Measurements from ENCODE around the gene ASH1L.
"Not testable (repeated sequence)": the region's sequence is repeated elsewhere in the genome, so short reads cannot be mapped to it uniquely, and the experiment has no call there.

Gene ASH1L

GRCh38 chr1:155334962-155335361 lies 227.6 kb downstream of the ASH1L start:
- no peak for DNase-seq (ENCODE audit: low read depth)
- no peak for TF ChIP-seq CTCF (conservative IDR thresholded peaks at IDR 0.05; ENCODE audit: low read depth, low read length)
- H3K4me3 ChIP-seq (ENCODE audit: low read depth, low read length) = no peak overlapping the region

- no peak for TF ChIP-seq CTCF (conservative IDR thresholded peaks at IDR 0.05; ENCODE audit: low read depth, low read length)
- DNase-seq (ENCODE audit: low read depth) = no peak
- H3K4me3 ChIP-seq (ENCODE audit: low read depth, low read length) = no peak overlapping the region
Measured at GRCh38 chr1:155329980-155330598, 232.5 kb downstream of the ASH1L start.

GRCh38 chr1:155328856-155329255 lies 233.7 kb downstream of the ASH1L start:
- DNase-seq (ENCODE audit: low read depth); H3K4me3 ChIP-seq (ENCODE audit: low read depth, low read length): not testable (repeated sequence)

- no peak for TF ChIP-seq CTCF (conservative IDR thresholded peaks at IDR 0.05; ENCODE audit: low read depth, low read length)
- no peak for DNase-seq (ENCODE audit: low read depth)
- H3K4me3 ChIP-seq (ENCODE audit: low read depth, low read length) = no peak overlapping the region
Measured at GRCh38 chr1:155327981-155328380, 234.6 kb downstream of the ASH1L start.

- no peak for TF ChIP-seq CTCF (conservative IDR thresholded peaks at IDR 0.05; ENCODE audit: low read depth, low read length)
- no peak for DNase-seq (ENCODE audit: low read depth)
- H3K4me3 ChIP-seq (ENCODE audit: low read depth, low read length) = no peak overlapping the region
Measured at GRCh38 chr1:155326631-155327037, 236.0 kb downstream of the ASH1L start.

GRCh38 chr1:155326020-155326526 lies 236.5 kb downstream of the ASH1L start:
- no peak for DNase-seq (ENCODE audit: low read depth)
- no peak for TF ChIP-seq CTCF (conservative IDR thresholded peaks at IDR 0.05; ENCODE audit: low read depth, low read length)
- H3K4me3 ChIP-seq (ENCODE audit: low read depth, low read length) = no peak overlapping the region

- no peak for DNase-seq (ENCODE audit: low read depth)
- TF ChIP-seq CTCF (conservative IDR thresholded peaks at IDR 0.05; ENCODE audit: low read depth, low read length) = no peak
- peak overlapping the region; percentile 72 for H3K4me3 ChIP-seq (ENCODE audit: low read depth, low read length)
Measured at GRCh38 chr1:155325603-155325893, 237.1 kb downstream of the ASH1L start.

Data from choroid plexus epithelial cell (primary cell).